ENCODE data around the gene UNC13D. TPM values are rescaled to one million over a fixed set of nuclear protein-coding genes. Genes with fewer than 3 reads are reported as not detected.

The UNC13D gene
- total and polyA plus RNA-seq, 9 of the 15 experiments (the other 6 are each of a cell fraction or from before 2014, with no cell fraction given), result 0.86 to 244 (median 69.2) TPM

- no peak for TF ChIP-seq STAG1 (CRISPR knock-in tag; IDR thresholded peaks at IDR 0.05; ENCODE audit: borderline replicate concordance)
- 0 out of 2 replicates have a peak, but pooled peaks have one; percentile 26 for TF ChIP-seq ZNF431 (CRISPR knock-in tag; IDR thresholded peaks at IDR 0.05)
- TF ChIP-seq BMI1 (IDR thresholded peaks at IDR 0.05; ENCODE audit: low read length), result no peak
- peak; percentile 34; the same call in 1 of the 2 replicates for TF ChIP-seq REST (IDR thresholded peaks at IDR 0.05; ENCODE audit: borderline replicate concordance)
- no peak for TF ChIP-seq REST (CRISPR knock-in tag; IDR thresholded peaks at IDR 0.05; ENCODE audit: low read depth)
- 0 out of 2 replicates have a peak, but pooled peaks have one; percentile 19 for TF ChIP-seq GABPB1 (CRISPR knock-in tag; IDR thresholded peaks at IDR 0.05)
- TF ChIP-seq TFAP4 (CRISPR knock-in tag; IDR thresholded peaks at IDR 0.05; ENCODE audit: borderline replicate concordance), result peak; percentile 5; the same call in 1 of the 2 replicates
- no peak for TF ChIP-seq FOXO4 (CRISPR knock-in tag; IDR thresholded peaks at IDR 0.05)
- TF ChIP-seq L3MBTL2 (IDR thresholded peaks at IDR 0.05), result no peak
- TF ChIP-seq SMC3 (conservative IDR thresholded peaks at IDR 0.05; ENCODE audit: insufficient read depth, low read depth, low read length), result 0 out of 2 replicates have a peak, but pooled peaks have one; percentile 4
Measured at GRCh38 chr17:75830164-75831031, 13.8 kb downstream of the UNC13D start (continued).
